ENCODE results near the gene EVC.
A peak's percentile ranks its signal among the peaks of the same experiment; 100 is the strongest.
"Not testable (repeated sequence)": the region's sequence is repeated elsewhere in the genome, so short reads cannot be mapped to it uniquely, and the experiment has no call there.

Gene EVC

DNA sequence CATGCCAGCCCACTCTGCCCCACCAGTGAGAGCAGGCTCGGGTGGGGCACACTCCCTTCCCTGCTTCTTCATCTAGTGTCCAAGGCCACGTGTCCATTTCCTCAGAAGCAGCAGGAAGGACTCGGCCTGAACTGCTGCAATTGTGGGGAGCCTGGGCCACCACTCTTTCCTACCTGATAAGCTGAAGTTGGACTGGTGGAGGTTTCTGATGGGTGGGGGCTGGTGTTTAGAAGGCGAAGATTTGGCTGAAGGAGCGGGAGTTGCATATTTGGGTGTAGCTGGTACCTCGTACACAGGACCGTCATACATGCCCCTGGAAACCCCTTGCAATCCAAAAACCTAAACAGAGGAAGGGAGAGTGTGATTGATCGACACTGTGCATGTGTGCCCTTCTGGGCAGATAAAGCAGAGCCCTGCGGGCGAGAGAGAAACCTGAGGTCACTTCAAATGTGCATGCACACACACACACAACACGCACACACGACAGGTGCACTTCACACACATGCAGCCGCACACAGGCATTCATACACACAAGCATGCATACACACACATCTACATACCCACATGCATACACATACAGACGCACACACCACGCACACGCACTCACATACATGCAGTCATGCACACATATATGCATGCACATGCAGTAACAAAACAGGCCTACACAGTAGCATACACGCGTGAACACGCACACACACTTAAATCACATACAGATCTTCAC lies 114.5 kb downstream of the EVC start:
- no peak overlapping the region for H3K4me3 ChIP-seq (replicated peaks; ENCODE audit: low read depth, low read length)
- TF ChIP-seq, protein P1, sequence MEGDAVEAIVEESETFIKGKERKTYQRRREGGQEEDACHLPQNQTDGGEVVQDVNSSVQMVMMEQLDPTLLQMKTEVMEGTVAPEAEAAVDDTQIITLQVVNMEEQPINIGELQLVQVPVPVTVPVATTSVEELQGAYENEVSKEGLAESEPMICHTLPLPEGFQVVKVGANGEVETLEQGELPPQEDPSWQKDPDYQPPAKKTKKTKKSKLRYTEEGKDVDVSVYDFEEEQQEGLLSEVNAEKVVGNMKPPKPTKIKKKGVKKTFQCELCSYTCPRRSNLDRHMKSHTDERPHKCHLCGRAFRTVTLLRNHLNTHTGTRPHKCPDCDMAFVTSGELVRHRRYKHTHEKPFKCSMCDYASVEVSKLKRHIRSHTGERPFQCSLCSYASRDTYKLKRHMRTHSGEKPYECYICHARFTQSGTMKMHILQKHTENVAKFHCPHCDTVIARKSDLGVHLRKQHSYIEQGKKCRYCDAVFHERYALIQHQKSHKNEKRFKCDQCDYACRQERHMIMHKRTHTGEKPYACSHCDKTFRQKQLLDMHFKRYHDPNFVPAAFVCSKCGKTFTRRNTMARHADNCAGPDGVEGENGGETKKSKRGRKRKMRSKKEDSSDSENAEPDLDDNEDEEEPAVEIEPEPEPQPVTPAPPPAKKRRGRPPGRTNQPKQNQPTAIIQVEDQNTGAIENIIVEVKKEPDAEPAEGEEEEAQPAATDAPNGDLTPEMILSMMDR (IDR thresholded peaks at IDR 0.05; ENCODE audit: low read length, missing control alignments), result no peak
- no peak for DNase-seq (ENCODE audit: low read depth)

DNA sequence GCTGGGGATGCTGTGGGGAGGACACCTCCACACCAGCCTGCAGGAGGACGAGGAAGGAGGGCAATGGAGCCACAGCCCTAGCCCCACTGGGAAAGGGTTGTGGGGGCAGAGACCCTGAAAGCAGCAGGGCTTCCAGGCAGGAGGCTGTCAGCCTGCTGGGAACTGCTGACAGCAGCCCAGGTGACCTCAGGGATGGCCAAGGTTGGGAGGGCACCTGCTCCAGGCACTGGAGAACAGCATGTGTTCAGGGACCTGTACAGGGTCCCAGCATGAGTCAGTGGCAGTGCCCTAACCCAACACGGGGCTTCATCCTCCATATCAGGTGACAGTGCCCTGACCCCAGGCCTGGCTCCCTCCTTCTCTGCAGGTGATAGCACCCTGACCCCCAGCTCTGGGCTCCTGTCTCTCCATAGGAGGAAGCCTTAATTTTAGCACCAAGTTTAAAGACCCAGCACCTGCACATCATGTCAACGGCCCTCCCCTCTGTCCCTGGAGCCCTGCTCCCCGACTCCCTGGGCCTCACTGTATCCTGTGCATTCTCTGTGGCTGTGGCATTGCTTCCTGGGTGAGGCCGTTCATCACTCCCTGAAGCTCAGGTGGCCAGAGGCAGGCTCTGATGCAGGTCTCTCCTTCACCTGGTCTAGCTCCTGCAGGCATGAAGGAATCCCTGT lies 115.6 kb downstream of the EVC start:
- no peak for DNase-seq (ENCODE audit: low read depth)
- TF ChIP-seq, protein P1 (IDR thresholded peaks at IDR 0.05; ENCODE audit: low read length, missing control alignments), result no peak
- no peak overlapping the region for H3K4me3 ChIP-seq (replicated peaks; ENCODE audit: low read depth, low read length)

DNA sequence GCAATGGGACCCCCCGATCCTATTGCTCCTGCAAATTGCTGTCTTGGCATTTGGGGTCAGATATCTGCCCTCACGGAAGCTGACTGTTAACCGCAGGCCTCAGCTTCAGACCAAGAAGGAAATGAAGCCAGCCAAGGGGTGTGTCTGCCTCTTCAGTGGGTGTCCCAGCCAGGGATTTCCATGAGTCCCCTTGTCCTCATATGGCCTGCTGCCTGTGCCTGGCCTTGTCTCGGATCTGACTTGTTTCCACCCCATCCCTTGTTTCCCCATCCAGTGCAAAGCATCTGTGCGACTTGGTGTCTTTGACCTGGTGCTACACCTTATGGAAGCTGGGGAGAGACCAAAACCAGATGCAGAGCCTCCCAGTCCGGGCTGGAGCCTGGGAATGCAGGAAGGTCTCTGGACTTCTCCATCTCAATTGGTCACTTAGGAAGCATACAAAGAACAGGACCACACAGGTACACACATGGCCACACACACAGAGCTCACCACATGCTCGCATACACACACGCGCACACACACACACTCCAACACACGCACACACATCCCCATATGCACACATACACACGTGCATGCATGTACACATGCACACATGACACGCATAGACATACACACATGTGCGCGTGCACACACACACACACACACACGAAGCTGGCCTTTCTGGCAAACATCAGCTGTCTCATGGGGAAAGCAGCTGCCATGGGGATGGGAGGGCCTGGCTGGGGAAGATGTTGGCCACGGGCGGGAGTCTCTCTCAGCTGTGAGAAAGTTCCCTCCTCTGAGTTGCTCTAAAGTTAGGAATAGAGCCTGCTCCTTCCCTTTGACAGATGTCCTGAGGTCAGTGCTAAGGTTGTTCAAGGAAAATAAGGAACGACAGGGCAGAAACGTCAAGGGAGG lies 116.4 kb downstream of the EVC start:
- TF ChIP-seq, protein P1 (IDR thresholded peaks at IDR 0.05; ENCODE audit: low read length, missing control alignments), result no peak
- DNase-seq (ENCODE audit: low read depth), result peak; percentile 67
- no peak overlapping the region for H3K4me3 ChIP-seq (replicated peaks; ENCODE audit: low read depth, low read length)

DNA sequence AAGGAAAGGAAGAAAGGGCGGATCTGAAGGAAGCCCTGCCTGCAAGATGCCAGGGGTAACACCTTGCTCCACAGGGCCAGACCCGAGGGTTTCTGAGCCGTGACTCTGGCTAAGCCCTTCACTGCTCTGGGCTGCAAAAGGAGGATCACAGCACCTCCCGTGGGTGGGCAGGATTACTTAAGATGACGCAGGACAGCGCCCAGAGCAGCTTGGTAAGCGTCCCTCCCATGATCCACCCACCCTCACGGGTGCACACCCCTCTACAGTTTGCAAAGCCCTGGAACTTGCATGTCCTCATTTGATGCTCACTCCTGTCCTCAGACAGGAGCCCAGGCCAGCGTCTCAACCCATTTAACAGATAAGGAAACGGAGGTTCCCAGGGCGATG lies 117.0 kb downstream of the EVC start:
- TF ChIP-seq, protein P1 (IDR thresholded peaks at IDR 0.05; ENCODE audit: low read length, missing control alignments), result no peak
- no peak for DNase-seq (ENCODE audit: low read depth)
- no peak overlapping the region for H3K4me3 ChIP-seq (replicated peaks; ENCODE audit: low read depth, low read length)

DNA sequence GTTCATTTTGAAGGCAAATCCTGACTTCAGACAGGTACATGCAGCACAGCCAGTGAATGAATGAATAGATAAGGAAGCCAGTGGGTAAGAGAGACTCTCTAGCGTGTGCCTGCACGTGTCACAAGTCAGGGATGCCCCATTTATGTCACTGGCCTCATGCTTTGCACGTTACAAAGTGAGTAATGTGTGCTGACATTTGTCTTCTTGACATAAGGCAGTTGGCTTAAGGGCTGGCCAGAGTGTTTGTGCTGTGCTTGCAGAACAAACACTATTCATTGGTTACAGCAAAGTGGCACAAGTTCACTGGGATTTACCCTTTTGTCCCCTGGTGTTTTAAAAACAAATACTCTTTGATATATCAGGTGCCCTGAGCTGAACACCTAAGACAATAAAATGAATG lies 125.9 kb downstream of the EVC start:
- no peak overlapping the region for H3K4me3 ChIP-seq (replicated peaks; ENCODE audit: low read depth, low read length)
- no peak for DNase-seq (ENCODE audit: low read depth)
- TF ChIP-seq, protein P1 (IDR thresholded peaks at IDR 0.05; ENCODE audit: low read length, missing control alignments), result no peak

DNA sequence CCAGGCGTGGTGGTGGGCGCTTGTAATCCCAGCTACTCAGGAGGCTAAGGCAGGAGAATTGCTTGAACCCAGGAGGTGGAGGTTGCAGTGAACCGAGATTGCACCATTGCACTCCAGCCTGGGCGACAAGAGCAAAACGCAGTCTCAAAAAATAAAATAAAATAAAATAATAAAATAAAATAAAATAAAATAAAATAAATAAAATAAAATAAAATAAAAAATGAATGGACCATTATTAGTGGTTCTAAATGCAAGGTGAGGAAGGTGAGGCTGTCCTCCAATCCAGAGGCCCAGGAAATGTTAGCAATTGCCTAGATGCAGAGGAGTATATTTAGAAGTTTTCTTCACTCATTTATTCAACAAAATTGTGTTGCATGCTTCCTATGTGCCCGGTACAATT lies 126.5 kb downstream of the EVC start:
- H3K4me3 ChIP-seq (replicated peaks; ENCODE audit: low read depth, low read length); DNase-seq (ENCODE audit: low read depth): not testable (repeated sequence)

DNA sequence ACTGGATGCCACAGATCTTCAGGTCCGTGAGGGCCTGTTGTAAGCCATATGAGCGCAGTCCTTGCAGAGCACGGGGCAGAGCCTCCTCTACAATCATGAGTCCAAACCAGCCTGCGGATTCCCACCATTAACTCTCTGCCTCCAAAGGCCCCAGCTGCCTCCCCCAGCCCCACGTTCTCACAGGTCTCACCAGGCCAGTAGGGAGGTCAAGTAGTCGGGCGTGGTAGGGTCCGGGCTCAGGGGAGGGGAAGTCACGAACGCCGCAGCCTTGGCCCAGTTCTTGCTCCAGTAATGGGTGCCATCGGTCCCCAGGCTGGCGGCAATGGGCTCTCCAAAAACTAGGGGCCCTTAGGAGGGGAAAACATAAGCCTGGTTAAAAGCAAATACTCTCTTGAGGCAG lies 128.3 kb downstream of the EVC start:
- no peak overlapping the region for H3K4me3 ChIP-seq (replicated peaks; ENCODE audit: low read depth, low read length)
- no peak for DNase-seq (ENCODE audit: low read depth)
- TF ChIP-seq, protein P1 (IDR thresholded peaks at IDR 0.05; ENCODE audit: low read length, missing control alignments), result no peak

Data from fibroblast of pulmonary artery (primary cell).